Midbrain (tissue), 1 donor: ENCODE data around the gene TVP23C.

Experiments
- DNase-seq: peaks from one replicate; lab custom pipeline; 2025; lab: John Stamatoyannopoulos, UW

Gene TVP23C

GRCh38 chr17:15496735-15497670, 66.3 kb downstream of the TVP23C start:
- no peak for DNase-seq

GRCh38 chr17:15494821-15495220, 68.5 kb downstream of the TVP23C start:
- no peak for DNase-seq

- DNase-seq: no peak
These were observed 69.6 kb downstream of the TVP23C start for GRCh38 chr17:15493693-15494035.

- no peak for DNase-seq
These were observed 70.2 kb downstream of the TVP23C start for GRCh38 chr17:15492791-15493692.

- DNase-seq: no peak
These were observed 71.1 kb downstream of the TVP23C start for GRCh38 chr17:15492186-15492585.

GRCh38 chr17:15490634-15491261, 72.5 kb downstream of the TVP23C start:
- DNase-seq: peak; percentile 75

- DNase-seq: no peak
These were observed 74.7 kb downstream of the TVP23C start for GRCh38 chr17:15488557-15488956.

GRCh38 chr17:15485045-15485444, 78.2 kb downstream of the TVP23C start:
- no peak for DNase-seq

- DNase-seq: no peak
These were observed 79.9 kb downstream of the TVP23C start for GRCh38 chr17:15483431-15483830.

- DNase-seq: no peak
These were observed 80.8 kb downstream of the TVP23C start for GRCh38 chr17:15482476-15482875.

GRCh38 chr17:15481481-15481880, 81.8 kb downstream of the TVP23C start:
- no peak for DNase-seq

- DNase-seq: no peak
These were observed 83.1 kb downstream of the TVP23C start for GRCh38 chr17:15480204-15480603.

- no peak for DNase-seq
These were observed 83.6 kb downstream of the TVP23C start for GRCh38 chr17:15479703-15480102.

- no peak for DNase-seq
These were observed 84.4 kb downstream of the TVP23C start for GRCh38 chr17:15478845-15479244.

GRCh38 chr17:15475631-15476354, 87.5 kb downstream of the TVP23C start:
- no peak for DNase-seq

- DNase-seq: no peak
These were observed 90.4 kb downstream of the TVP23C start for GRCh38 chr17:15472891-15473290.

GRCh38 chr17:15470536-15470935, 92.7 kb downstream of the TVP23C start:
- no peak for DNase-seq

- DNase-seq: no peak
These were observed 94.0 kb downstream of the TVP23C start for GRCh38 chr17:15469260-15469659.

GRCh38 chr17:15468126-15468525, 95.2 kb downstream of the TVP23C start:
- DNase-seq: no peak

GRCh38 chr17:15467592-15467991, 95.7 kb downstream of the TVP23C start, which contains the start of gene CDRT4:
TSS of gene CDRT4 (minus strand) at chr17:15467621. CDS start at chr17:15440238, 27,383 bp downstream.
- no peak for DNase-seq

GRCh38 chr17:15466131-15466530, 97.2 kb downstream of the TVP23C start:
- no peak for DNase-seq
